ENCODE measurements around the gene LDOC1.
"Not testable (repeated sequence)": the region's sequence is repeated elsewhere in the genome, so short reads cannot be mapped to it uniquely, and the experiment has no call there.

The LDOC1 gene

GRCh38 chrX:141176586-141177451 is at the start of gene LDOC1:
Gene LDOC1, minus strand, starts transcription at chrX:141177129. Its CDS starts 108 bp downstream, at chrX:141177021.
- DNase-seq (ENCODE audit: low spot score) = peak; percentile 70

- no peak for DNase-seq (ENCODE audit: low spot score)
Observed at GRCh38 chrX:141221611-141222010, 44.7 kb upstream of the LDOC1 start.

- DNase-seq (ENCODE audit: low spot score) = no peak
Observed at GRCh38 chrX:141220342-141221008, 43.5 kb upstream of the LDOC1 start.

GRCh38 chrX:141214196-141214595 is 37.3 kb upstream of the LDOC1 start:
- DNase-seq (ENCODE audit: low spot score) = no peak

- no peak for DNase-seq (ENCODE audit: low spot score)
Observed at GRCh38 chrX:141201962-141202361, 25.0 kb upstream of the LDOC1 start.

GRCh38 chrX:141188573-141188972 is 11.6 kb upstream of the LDOC1 start:
- not testable (repeated sequence) for DNase-seq (ENCODE audit: low spot score)

- peak; percentile 78 for DNase-seq (ENCODE audit: low spot score)
Observed at GRCh38 chrX:141185366-141185765, 8.4 kb upstream of the LDOC1 start.

GRCh38 chrX:141183000-141183399 is 6.1 kb upstream of the LDOC1 start:
- no peak for DNase-seq (ENCODE audit: low spot score)

- no peak for DNase-seq (ENCODE audit: low spot score)
Observed at GRCh38 chrX:141180851-141181250, 3.9 kb upstream of the LDOC1 start.

- no peak for DNase-seq (ENCODE audit: low spot score)
Observed at GRCh38 chrX:141175786-141176185, 1.1 kb downstream of the LDOC1 start.

- DNase-seq (ENCODE audit: low spot score) = no peak
Observed at GRCh38 chrX:141164406-141164805, 12.5 kb downstream of the LDOC1 start.

- no peak for DNase-seq (ENCODE audit: low spot score)
Observed at GRCh38 chrX:141158084-141158483, 18.8 kb downstream of the LDOC1 start.

GRCh38 chrX:141155231-141155630 is 21.7 kb downstream of the LDOC1 start:
- DNase-seq (ENCODE audit: low spot score) = not testable (repeated sequence)

GRCh38 chrX:141142946-141143345 is 34.0 kb downstream of the LDOC1 start:
- no peak for DNase-seq (ENCODE audit: low spot score)

- DNase-seq (ENCODE audit: low spot score) = no peak
Observed at GRCh38 chrX:141133272-141133671, 43.7 kb downstream of the LDOC1 start.

GRCh38 chrX:141127146-141127545 is 49.8 kb downstream of the LDOC1 start:
- no peak for DNase-seq (ENCODE audit: low spot score)
